K562 (cell line): ENCODE results near the gene NHSL2. TPM values are rescaled to one million over a fixed set of nuclear protein-coding genes. Genes with fewer than 3 reads are reported as not detected.

ENCODE experiments used
- ATAC-seq: fragments of 200-7000 bp; cut with Tn5 transposase; 3 replicates; pipeline ENCODE4 v1.9.1; 2020; ENCODE audit warnings: moderate library complexity
- BruUV-seq: library from RNA; stranded (reverse); fragments of 400-500 nt; replicated peaks from 2 replicates; lab custom pipeline; 2021; lab: Mats Ljungman, UMichigan
- CTCF ChIA-PET: fragments of 300-600 bp; formaldehyde crosslinking; extraction: SDS; loops from one replicate; lab custom pipeline; 2021; ENCODE audit warnings: low intra/inter-chr PET ratio; lab: Yijun Ruan, JAX
- POLR2A ChIA-PET: fragments of 300-600, 350-650 bp; sonication (Branson Sonifier 250); formaldehyde crosslinking; extraction: SDS; loops from one replicate; lab custom pipeline; 2021; ENCODE audit warnings: antibody characterized with exemption, inconsistent platforms; lab: Yijun Ruan, JAX
- DNase-seq, 4 experiments: peaks; one replicate each; pipeline versions ENCODE4 v3.0.0 to v3.0.0-alpha.2; 2011 to 2018; ENCODE audit warnings: low spot score in 3 of 4, mixed read lengths in 3 of 4; ENCODE audit errors: extremely low read depth in 1 of 4
- FAIRE-seq: peaks from 2 replicates; lab custom pipeline; 2011; peaks lifted over from hg19 to GRCh38; lab: Jason Lieb, UNC
- H2AFZ ChIP-seq: 2 replicates; pipeline ENCODE4 v1.6.0; 2011; ENCODE audit warnings: low read depth, low read length, control low read depth, inconsistent platforms
- H3K27ac ChIP-seq: fragments of 200-600 bp; 3 replicates; pipeline ENCODE4 v1.8.0; 2011; ENCODE audit warnings: low read depth, mild to moderate bottlenecking, control low read depth, inconsistent platforms, low read length, moderate library complexity, mixed read lengths; ENCODE audit errors: extremely low read depth
- H3K27me3 ChIP-seq, 2 experiments: fragments of 300-600 bp in 1 of 2; 2 replicates in 1 of 2; 3 replicates in 1 of 2; pipeline versions ENCODE4 v1.6.0 to v1.8.0; 2011; ENCODE audit warnings: inconsistent platforms in 2 of 2, low read length in 2 of 2, mild to moderate bottlenecking in 1 of 2, mixed read lengths in 1 of 2, moderate library complexity in 1 of 2; ENCODE audit not compliant: control insufficient read depth in 2 of 2, insufficient read depth in 2 of 2
- H3K36me3 ChIP-seq: fragments of 300-600 bp; 3 replicates; pipeline ENCODE4 v1.8.0; 2011; ENCODE audit warnings: mild to moderate bottlenecking, low read length, inconsistent platforms; ENCODE audit not compliant: control insufficient read depth, insufficient read depth
- H3K4me1 ChIP-seq, 2 experiments: fragments of 200-600 bp in 1 of 2; replicated peaks in 1 of 2; 2 replicates in 1 of 2; 3 replicates in 1 of 2; pipeline versions ENCODE4 v1.5.1 to v1.8.0; 2011; ENCODE audit warnings: inconsistent platforms in 2 of 2, low read length in 2 of 2, mild to moderate bottlenecking in 1 of 2, mixed read lengths in 1 of 2, moderate library complexity in 1 of 2; ENCODE audit not compliant: control insufficient read depth in 2 of 2, insufficient read depth in 2 of 2
- H3K4me2 ChIP-seq: 2 replicates; pipeline ENCODE4 v1.6.1; 2011; ENCODE audit warnings: low read length, control low read depth, inconsistent platforms, mixed read lengths; ENCODE audit not compliant: insufficient read depth
- H3K4me3 ChIP-seq: fragments of 200-600 bp; sonication (generic), shearing (Covaris generic); 2 replicates; pipeline ENCODE4 v1.5.1; 2016; ENCODE audit warnings: control low read depth, inconsistent platforms
- H3K79me2 ChIP-seq: fragments of 200-600 bp; 3 replicates; pipeline ENCODE4 v1.8.0; 2011; ENCODE audit warnings: low read length, inconsistent platforms; ENCODE audit not compliant: control insufficient read depth, insufficient read depth
- H3K9ac ChIP-seq, 2 experiments: 2 replicates each; pipeline versions ENCODE4 v1.6.0 to v1.6.1; 2011; ENCODE audit warnings: low read depth in 2 of 2, low read length in 2 of 2, control low read depth in 1 of 2, inconsistent platforms in 1 of 2, mild to moderate bottlenecking in 1 of 2, mixed read lengths in 1 of 2; ENCODE audit not compliant: insufficient read depth in 1 of 2
- H3K9me1 ChIP-seq: one replicate; pipeline ENCODE4 v1.6.0; 2011; ENCODE audit warnings: inconsistent platforms, mild to moderate bottlenecking, low read length, moderate library complexity; ENCODE audit not compliant: control insufficient read depth, insufficient read depth
- H3K9me3 ChIP-seq: replicated peaks from 2 replicates; pipeline ENCODE4 v1.5.1; 2011; ENCODE audit warnings: low read depth, low read length, inconsistent platforms; ENCODE audit not compliant: control insufficient read depth, insufficient read depth
- H4K20me1 ChIP-seq: replicated peaks from 2 replicates; pipeline ENCODE4 v1.6.1; 2011; ENCODE audit warnings: low read length, inconsistent platforms, mixed read lengths; ENCODE audit not compliant: control insufficient read depth, insufficient read depth
- CHD2 ChIP-seq: IDR thresholded peaks from 2 replicates; pipeline ENCODE4 v1.6.1; 2011; ENCODE audit warnings: low read depth, low read length
- HDGF ChIP-seq: fragments of 450-650 bp; IDR thresholded peaks from 2 replicates; pipeline ENCODE4 v1.6.1; 2016
- HES1 ChIP-seq: fragments of 450-650 bp; IDR thresholded peaks from 2 replicates; pipeline ENCODE4 v1.6.1; 2016; ENCODE audit warnings: low read depth, mild to moderate bottlenecking, moderate library complexity
- NBN ChIP-seq: fragments of 450-650 bp; IDR thresholded peaks from 2 replicates; pipeline ENCODE4 v1.6.1; 2016; ENCODE audit warnings: low read depth, mild to moderate bottlenecking
- PREB ChIP-seq: sonication (generic); formaldehyde crosslinking; IDR thresholded peaks from 2 replicates; pipeline ENCODE4 v1.8.1; 2023; ENCODE audit warnings: mild to moderate bottlenecking, missing genetic modification reagents
- ZC3H4 ChIP-seq: sonication (generic); formaldehyde crosslinking; IDR thresholded peaks from 2 replicates; pipeline ENCODE4 v1.9.0; 2021; ENCODE audit warnings: missing genetic modification reagents, borderline replicate concordance
- ZNF707 ChIP-seq: fragments of 250-450 bp; sonication (Bioruptor Pico); conservative IDR thresholded peaks from 2 replicates; pipeline ENCODE4 v1.8.0; 2022; ENCODE audit warnings: inconsistent platforms, mild to moderate bottlenecking, moderate library complexity
- WGBS: fragments of 100-300 bp; shearing (Covaris generic); methylation state at CpG from one replicate; pipeline ENCODE4 v1.1.6; 2016; ENCODE audit warnings: low coverage, mixed read lengths; ENCODE audit not compliant: insufficient coverage; ENCODE audit errors: missing lambda C conversion rate; 5-methylcytosine and 5-hydroxymethylcytosine counted together
- in situ Hi-C: fragments of 300-500 bp; cut with MboI; formaldehyde crosslinking; loops from 4 replicates; pipeline ENCODE4 v1.15.0; 2018; ENCODE audit warnings: inconsistent platforms, mixed read lengths
- intact Hi-C: fragments of 100-400 bp; cut with micrococcal nuclease; formaldehyde crosslinking; loops from 2 replicates; pipeline ENCODE4 v1.14.2; 2022
- polyA plus RNA-seq, 8 experiments: library from polyadenylated mRNA; depleted of rRNA in 4 of 8; stranded (reverse) in 5 of 8; unstranded in 3 of 8; fragments of >200 nt; fragmentation: Nextera tagmentation in 2 of 8; fragmentation: Illumina TruSeq in 1 of 8; extraction: Ambion mirVana in 2 of 8; extraction: Trizol in 1 of 8; gene quantifications; 2 replicates each; pipeline versions ENCODE4 v1.2.1 to v1.2.3, GENCODE V29; 2011 to 2014; ENCODE audit warnings: inconsistent platforms in 1 of 8, missing spikeins in 1 of 8
- total RNA-seq, 7 experiments: library from RNA; depleted of rRNA in 6 of 7; stranded (reverse); fragments of >200 nt in 6 of 7; fragmentation: Illumina TruSeq in 2 of 7; extraction: Trizol in 2 of 7; gene quantifications; 2 replicates each; pipeline versions ENCODE4 v1.2.1 to v1.2.3, GENCODE V29; 2011 to 2021; ENCODE audit warnings: low replicate concordance in 1 of 7

Gene NHSL2
- total and polyA plus RNA-seq, 9 of the 15 experiments (the other 6 are each of a cell fraction or from before 2014, with no cell fraction given), result 0.02 TPM; not detected in 8

GRCh38 chrX:71991164-71991563 is 80.5 kb downstream of the NHSL2 start (continued):
- TF ChIP-seq ZC3H4 (CRISPR knock-in tag), result no peak

GRCh38 chrX:71992711-71993110 is 82.1 kb downstream of the NHSL2 start:
- no peaks in the 10 kb centered on the region for H3K36me3 ChIP-seq
- ATAC-seq (no peak), FAIRE-seq (no peak), DNase-seq (no peak)
- H3K4me2 ChIP-seq, result no peak overlapping the region
- H3K4me3 ChIP-seq, result no peak overlapping the region
- H3K4me1 ChIP-seq, result no peaks in the 10 kb centered on the region
- no peaks in the 10 kb centered on the region for H3K79me2 ChIP-seq
- BruUV-seq, result no TSS peak
- no peak for TF ChIP-seq NBN
- TF ChIP-seq PREB (CRISPR knock-in tag), result no peak
- no peak for TF ChIP-seq CHD2
- TF ChIP-seq HES1, result no peak
- TF ChIP-seq HDGF, result no peak
- TF ChIP-seq ZNF707 (CRISPR knock-in tag), result no peak
- intact Hi-C loops, result no loop called here
- H3K27ac ChIP-seq, result no peak overlapping the region
- peaks cover 0 to 10% of the 10 kb centered on the region in 2 experiments; a peak in 2 of 5 replicates for H3K27me3 ChIP-seq
- in situ Hi-C loops, result no loop called here
- WGBS, result 4% methylated on average over 7 of the region's 8 CpGs
- H3K9ac ChIP-seq, result no peak overlapping the region
- no peak overlapping the region for H2AFZ ChIP-seq
- no peaks in the 10 kb centered on the region for H4K20me1 ChIP-seq
- CTCF ChIA-PET, result no interaction called here
- POLR2A ChIA-PET, result no interaction called here
- H3K9me1 ChIP-seq, result no peaks in the 10 kb centered on the region
- H3K9me3 ChIP-seq, result no peaks in the 10 kb centered on the region
